Left lobe of liver (tissue), 2 donors: ENCODE measurements around the gene ITPR3. TPM values are rescaled to one million over a fixed set of nuclear protein-coding genes. Genes with fewer than 3 reads are reported as not detected.

ENCODE experiments used
- ATAC-seq: fragments of 200-7000 bp; cut with Tn5 transposase; one replicate; pipeline ENCODE4 v1.9.1; 2020; ENCODE audit warnings: mild to moderate bottlenecking, moderate library complexity
- DNase-seq: peaks from one replicate; pipeline ENCODE4 v3.0.0-alpha.2; 2020; ENCODE audit warnings: low spot score
- total RNA-seq: library from RNA; stranded (reverse); gene quantifications from one replicate; pipeline ENCODE4 v1.2.1, GENCODE V29; 2021
- donor health status: DM: no; HTN: no; CAD: no; lungs with moderate emphysema.
- donor health status: DM: no; HTN: yes; CAD: no.

ITPR3 gene
- 1.3 TPM for total RNA-seq

- ATAC-seq = peak; percentile 70
Measured at GRCh38 chr6:33620856-33621710, at the start of gene ITPR3. ITPR3 (plus strand) TSS chr6:33621322; CDS start chr6:33621603, 281 bp downstream.

GRCh38 chr6:33571637-33572316 is 49.3 kb upstream of the ITPR3 start:
- ATAC-seq (peak; percentile 7), DNase-seq (no peak)

More at GRCh38 chr6:33620856-33621710, at the start of gene ITPR3:
- peak; percentile 58 for DNase-seq

DNA sequence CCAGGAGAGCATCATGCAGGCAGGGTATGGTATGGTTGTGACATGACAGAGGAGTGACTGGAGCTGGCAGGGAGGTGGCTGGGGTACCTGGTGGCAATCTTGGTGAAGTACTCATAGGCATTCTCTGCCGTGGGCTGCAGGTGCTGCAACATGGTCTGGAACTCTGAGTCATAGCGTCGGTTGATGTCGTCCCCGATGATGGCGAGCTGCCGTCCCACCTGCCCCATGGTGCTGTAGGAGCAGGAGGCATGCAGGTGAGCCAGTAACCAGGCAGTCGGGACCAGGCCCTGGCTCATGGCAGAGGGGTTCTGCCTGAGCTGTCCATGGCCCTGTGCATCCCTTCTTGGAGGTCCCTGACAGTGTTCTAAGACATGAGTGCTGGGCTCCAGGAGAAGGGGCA is 45.9 kb upstream of the ITPR3 start:
- DNase-seq = no peak
- no peak for ATAC-seq

DNA sequence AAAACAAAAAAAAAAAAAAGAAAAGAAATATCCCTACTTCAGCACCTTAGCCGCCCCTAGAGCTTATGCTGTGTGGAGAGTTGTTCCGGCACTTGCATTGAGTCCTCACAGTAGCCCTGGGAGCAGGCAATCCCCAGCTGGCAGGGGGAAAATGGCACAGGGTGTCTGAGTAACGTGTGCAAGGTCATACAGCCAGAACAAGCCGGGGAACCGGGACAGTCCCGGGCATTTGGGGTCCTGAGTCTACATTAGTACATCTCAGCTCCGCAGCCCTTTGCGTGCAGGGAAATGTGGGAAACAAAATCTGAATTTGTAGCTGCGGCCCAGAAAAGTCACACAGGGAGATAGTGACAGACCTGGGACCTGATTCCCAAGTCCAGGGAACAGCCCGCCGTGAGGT is 44.5 kb upstream of the ITPR3 start:
- DNase-seq (no peak), ATAC-seq (no peak)

GRCh38 chr6:33577106-33577535 is 44.0 kb upstream of the ITPR3 start:
- ATAC-seq = peak; percentile 43
- peak; percentile 60 for DNase-seq

GRCh38 chr6:33577718-33578117 is 43.4 kb upstream of the ITPR3 start:
- no peak for ATAC-seq
- DNase-seq = no peak

DNA sequence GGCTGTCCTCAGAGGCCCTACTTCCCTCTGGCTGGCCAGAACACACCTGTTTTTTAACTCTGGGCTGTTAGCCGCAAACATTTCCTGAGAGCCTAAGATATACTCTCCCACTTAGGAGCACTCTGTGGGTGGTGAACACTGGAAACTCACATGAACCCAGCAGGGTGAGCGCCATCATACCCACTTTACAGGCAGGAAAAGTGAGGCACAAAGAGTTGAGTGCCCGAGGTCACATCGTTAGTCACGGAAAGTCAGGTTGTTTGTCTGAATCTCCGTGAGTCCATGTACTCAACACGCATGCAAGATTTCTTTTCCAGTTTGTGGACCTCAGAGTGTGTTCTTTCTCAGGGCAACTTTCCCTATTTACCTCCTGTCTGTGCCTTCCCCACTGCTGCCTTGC is 43.0 kb upstream of the ITPR3 start:
- DNase-seq (no peak), ATAC-seq (no peak)

DNA sequence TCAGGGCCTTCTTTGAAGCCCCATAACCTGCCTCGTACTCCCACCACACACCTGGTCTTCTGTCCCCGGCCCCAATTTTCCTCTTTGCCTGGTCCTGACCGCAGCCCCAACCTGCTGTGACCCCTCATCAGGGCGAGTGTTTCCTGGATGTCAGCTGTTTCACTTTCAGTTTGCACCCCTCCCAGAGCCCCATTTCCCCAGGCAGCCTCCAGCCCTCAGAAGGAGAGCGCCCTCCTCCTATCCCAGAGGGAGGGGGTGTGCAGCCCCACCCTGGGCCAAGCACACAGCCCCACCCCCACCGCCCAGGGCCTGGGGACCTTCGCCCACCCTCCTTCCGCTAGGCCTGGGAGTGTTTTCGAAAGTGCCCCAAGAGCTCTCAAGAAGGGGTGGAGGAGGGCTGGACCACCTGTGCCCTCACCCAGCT is 42.5 kb upstream of the ITPR3 start:
- ATAC-seq = no peak
- no peak for DNase-seq

DNA sequence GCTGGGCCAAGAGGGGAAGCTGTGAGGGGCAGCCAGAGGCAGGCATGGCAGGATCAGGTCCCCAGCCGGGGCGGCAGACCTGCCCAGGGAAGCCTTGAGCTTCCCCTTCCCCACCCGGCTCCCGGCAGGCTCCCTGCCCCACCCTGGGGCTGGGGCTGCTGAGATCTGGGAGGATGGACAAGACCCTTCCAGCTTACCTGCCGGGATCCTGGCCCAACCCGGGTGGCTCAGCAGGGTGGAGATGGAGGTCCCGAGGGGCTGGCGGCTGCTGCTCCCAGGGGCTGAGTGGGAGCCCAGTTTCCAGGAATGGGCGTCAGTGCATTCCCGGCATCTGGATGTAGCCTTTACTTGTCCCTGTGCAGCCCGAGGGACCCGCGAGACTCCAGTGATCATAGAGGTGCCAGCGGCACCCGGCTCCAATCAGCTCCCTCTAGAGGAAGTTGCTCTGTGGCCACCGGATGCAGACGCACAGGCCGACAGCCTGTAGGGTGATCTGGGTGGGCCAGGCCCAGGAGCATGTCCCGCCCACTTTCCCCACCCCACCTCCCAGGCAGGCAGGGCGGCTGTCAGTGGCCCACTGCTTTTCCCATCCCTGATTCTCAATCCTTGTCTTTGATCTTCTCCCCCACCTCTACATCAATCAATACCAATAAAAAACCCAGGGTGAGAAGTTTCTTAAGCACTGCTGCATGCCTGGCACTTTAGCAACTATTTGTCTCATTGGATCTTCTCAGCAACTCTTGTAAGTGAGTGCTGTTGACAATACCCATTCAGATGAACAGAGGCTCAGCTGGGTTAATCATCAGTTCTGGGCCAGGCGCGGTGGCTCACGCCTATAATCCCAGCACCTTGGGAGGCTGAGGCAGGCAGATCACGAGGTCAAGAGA is 41.1 kb upstream of the ITPR3 start, which contains the start of gene BAK1:
Gene BAK1 (minus strand): TSS at position 449 of the 887 bp plus-strand sequence. CDS start 2,672 bp downstream, outside the sequence.
- ATAC-seq (peak; percentile 96), DNase-seq (peak; percentile 81)

DNA sequence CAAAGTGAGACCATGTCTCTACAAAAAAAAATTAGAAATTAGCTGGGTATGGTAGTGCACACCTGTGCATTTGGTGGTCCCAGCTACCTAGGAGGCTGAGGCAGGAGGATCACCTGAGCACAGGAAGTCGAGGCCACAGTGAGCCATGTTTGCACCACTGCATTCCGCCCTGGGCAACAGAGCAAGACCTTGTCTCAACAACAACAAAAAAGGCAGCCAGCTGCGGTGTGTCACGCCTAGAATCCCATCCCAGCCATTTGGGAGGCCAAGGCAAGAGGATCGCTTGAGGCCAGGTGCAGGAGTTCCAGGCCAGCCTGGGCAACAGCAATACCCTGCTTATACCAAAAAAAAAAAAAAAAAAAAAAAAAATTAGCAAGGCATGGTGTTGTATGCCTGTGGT is 39.9 kb upstream of the ITPR3 start:
- no peak for DNase-seq
- ATAC-seq = no peak

- ATAC-seq = no peak
- no peak for DNase-seq
Measured at GRCh38 chr6:33583591-33584155, 37.4 kb upstream of the ITPR3 start.

DNA sequence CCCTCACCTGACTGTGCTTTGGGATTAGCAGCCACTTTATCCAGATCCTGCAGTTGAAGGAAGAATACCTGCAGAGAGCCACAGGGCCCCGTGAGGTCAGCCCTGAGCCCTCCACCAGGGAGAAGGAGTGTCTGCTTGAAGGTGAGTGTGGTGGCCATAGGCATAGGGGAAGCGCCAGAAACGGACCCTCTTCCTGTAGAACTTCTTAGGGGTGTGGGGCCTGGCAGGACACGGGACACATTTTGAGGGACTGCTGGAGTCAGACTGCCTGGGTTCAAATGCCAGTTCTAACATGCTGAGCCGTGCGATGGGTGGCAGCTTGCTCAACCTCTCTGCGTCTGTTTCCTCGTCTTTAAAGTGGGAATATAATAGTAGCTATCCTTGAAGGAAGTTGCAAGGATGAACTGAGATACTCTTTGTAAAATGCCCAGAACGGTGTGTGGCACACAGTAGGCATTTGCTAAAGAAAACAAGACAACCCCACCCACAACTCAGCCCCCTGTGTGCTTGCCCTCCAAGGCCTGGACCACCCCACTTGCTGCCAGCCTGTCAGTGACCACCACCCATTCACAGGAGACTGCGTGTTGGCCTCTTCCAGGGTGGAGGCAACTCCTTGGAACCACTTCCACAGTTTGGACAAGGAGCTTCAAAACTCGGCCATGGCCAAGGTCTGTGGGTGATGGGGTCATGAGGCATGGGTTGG is 36.3 kb upstream of the ITPR3 start:
- DNase-seq (no peak), ATAC-seq (no peak)

- ATAC-seq (peak; percentile 90), DNase-seq (peak; percentile 71)
Measured at GRCh38 chr6:33585403-33586107, 35.6 kb upstream of the ITPR3 start.

- DNase-seq (no peak), ATAC-seq (no peak)
Measured at GRCh38 chr6:33586108-33586640, 34.9 kb upstream of the ITPR3 start.

GRCh38 chr6:33587529-33587928 is 33.6 kb upstream of the ITPR3 start:
- ATAC-seq (no peak), DNase-seq (no peak)

DNA sequence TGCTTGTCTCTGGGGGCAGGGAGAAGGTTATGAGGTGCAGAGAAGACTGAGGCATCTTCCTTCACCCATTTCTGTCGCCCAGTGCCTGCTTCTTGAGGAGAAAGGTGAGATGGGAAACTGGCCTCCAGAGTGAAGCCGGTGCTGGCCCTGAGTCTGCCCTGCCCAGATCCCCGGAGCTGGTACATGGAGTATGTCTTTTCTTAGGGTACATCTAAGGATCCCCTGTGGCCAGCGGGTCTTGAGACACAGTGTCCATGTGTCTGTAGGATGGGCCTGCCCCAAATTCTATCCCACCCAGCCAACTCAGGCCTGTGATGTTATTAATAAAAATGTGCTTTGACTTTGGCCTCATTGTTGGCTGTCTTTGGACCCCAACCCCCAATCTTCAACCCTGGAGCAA is 32.2 kb upstream of the ITPR3 start:
- DNase-seq (no peak), ATAC-seq (no peak)

DNA sequence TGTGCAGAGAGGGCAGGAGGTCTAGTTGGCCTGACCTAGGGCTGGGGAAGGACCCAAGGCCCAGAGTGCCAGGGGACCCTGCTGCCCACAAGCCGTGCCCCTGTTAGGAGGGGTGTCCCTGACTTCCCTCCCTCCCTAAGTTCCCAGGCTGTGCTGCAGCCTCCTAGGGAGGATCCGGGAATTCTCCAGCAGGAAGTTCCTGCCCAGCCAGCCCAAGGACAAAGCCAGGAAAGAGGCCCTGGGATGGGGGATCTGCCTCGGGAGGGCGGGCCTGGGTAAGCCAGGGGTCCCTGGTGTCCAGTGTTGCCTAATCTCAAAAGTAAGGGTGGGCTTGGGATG is 31.8 kb upstream of the ITPR3 start:
- DNase-seq (no peak), ATAC-seq (peak; percentile 7)

DNA sequence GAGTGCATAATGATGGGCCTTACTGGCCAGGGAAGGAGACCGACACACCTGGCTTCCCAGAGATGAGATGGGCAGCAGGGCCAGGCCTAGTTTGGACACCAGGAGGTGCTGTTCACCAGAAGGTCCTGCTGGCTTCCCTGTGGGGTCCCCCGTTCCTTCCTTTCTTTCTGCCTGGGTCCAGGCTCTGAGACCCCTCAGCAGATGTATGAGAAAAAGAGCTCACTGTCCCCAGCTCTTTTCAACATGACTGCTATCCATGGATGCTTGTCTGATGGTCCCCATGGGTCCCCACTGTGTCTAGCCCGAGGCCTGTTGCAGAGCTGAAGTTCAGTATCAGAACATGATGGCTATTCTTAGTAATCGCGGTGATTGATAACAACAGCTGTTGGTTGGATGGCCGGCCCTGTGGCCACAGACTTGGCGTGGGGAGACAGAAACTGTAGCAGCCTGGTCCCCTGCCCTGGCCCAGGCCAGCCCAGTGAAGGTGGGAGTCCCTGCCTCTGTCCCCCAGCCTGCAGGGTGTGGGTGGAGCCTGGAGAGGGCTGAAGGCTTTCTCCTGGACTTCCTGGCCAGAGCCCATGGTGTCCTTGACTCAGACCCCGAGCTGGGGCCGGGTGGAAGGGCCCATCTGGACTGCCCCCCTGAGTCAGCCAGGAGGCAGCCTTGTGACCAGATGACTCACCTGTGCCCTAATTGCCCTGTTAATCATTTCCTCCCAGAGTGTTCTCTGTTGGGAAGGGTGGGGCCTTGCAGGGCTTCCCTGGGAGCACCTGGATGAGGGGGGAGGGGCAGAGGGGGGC is 31.2 kb upstream of the ITPR3 start:
- no peak for DNase-seq
- ATAC-seq = peak; percentile 47
